HG03571 (cell line): ENCODE data around the gene SPINK4.

Source experiments
- ATAC-seq: cut with Tn5 transposase; IDR thresholded peaks from one replicate; pipeline ENCODE4 v1.9.1; 2021; ENCODE audit not compliant: unreplicated experiment

SPINK4 gene

GRCh38 chr9:33239921-33240320 is at the start of gene SPINK4:
TSS of gene SPINK4 (plus strand) at chr9:33240167. CDS start at chr9:33240209, 42 bp downstream.
- ATAC-seq = no peak

GRCh38 chr9:33192493-33193255 is 47.3 kb upstream of the SPINK4 start:
- no peak for ATAC-seq

- ATAC-seq = no peak
Observed at GRCh38 chr9:33193818-33194217, 46.1 kb upstream of the SPINK4 start.

- ATAC-seq = no peak
Observed at GRCh38 chr9:33196736-33197135, 43.2 kb upstream of the SPINK4 start.

GRCh38 chr9:33197279-33198152 is 42.5 kb upstream of the SPINK4 start:
- ATAC-seq = no peak

- ATAC-seq = no peak
Observed at GRCh38 chr9:33198165-33198564, 41.8 kb upstream of the SPINK4 start.

- ATAC-seq = no peak
Observed at GRCh38 chr9:33202018-33202417, 37.9 kb upstream of the SPINK4 start.

- peak; percentile 99 for ATAC-seq
Observed at GRCh38 chr9:33202552-33203201, 37.3 kb upstream of the SPINK4 start.

- ATAC-seq = no peak
Observed at GRCh38 chr9:33209394-33209793, 30.6 kb upstream of the SPINK4 start.

GRCh38 chr9:33210006-33210715 is 29.8 kb upstream of the SPINK4 start:
- ATAC-seq = no peak

- no peak for ATAC-seq
Observed at GRCh38 chr9:33211695-33212393, 28.1 kb upstream of the SPINK4 start.

- no peak for ATAC-seq
Observed at GRCh38 chr9:33220681-33221567, 19.0 kb upstream of the SPINK4 start.

GRCh38 chr9:33221568-33221884 is 18.4 kb upstream of the SPINK4 start:
- ATAC-seq = no peak

GRCh38 chr9:33222031-33222430 is 17.9 kb upstream of the SPINK4 start:
- ATAC-seq = no peak

- ATAC-seq = no peak
Observed at GRCh38 chr9:33223696-33224095, 16.3 kb upstream of the SPINK4 start.

GRCh38 chr9:33225319-33226147 is 14.4 kb upstream of the SPINK4 start:
- no peak for ATAC-seq

- peak; percentile 67 for ATAC-seq
Observed at GRCh38 chr9:33227008-33227398, 13.0 kb upstream of the SPINK4 start.

GRCh38 chr9:33227741-33228140 is 12.2 kb upstream of the SPINK4 start:
- no peak for ATAC-seq

GRCh38 chr9:33228606-33229005 is 11.4 kb upstream of the SPINK4 start:
- ATAC-seq = no peak
